H9 (cell line): ENCODE results near the gene TMBIM6. TPM values are rescaled to one million over a fixed set of nuclear protein-coding genes. Genes with fewer than 3 reads are reported as not detected.

Source experiments
- DNase-seq: peaks from one replicate; pipeline ENCODE4 v3.0.0-alpha.2; 2017
- H2AFZ ChIP-seq: one replicate; pipeline ENCODE4 v1.6.1; 2013; ENCODE audit warnings: mild to moderate bottlenecking, low read length, control low read depth, moderate library complexity
- H2AK5ac ChIP-seq: 2 replicates; pipeline ENCODE4 v1.6.1; 2013; ENCODE audit warnings: low read length, control low read depth, mixed read lengths; ENCODE audit not compliant: insufficient read length
- H2BK120ac ChIP-seq: one replicate; pipeline ENCODE4 v1.6.1; 2013; ENCODE audit warnings: low read depth, mild to moderate bottlenecking, low read length, control low read depth, inconsistent platforms; ENCODE audit not compliant: poor library complexity, severe bottlenecking
- H2BK12ac ChIP-seq: 2 replicates; pipeline ENCODE4 v1.6.1; 2013; ENCODE audit warnings: low read length, control low read depth, mixed read lengths, low read depth; ENCODE audit not compliant: insufficient read length
- H2BK15ac ChIP-seq: 2 replicates; pipeline ENCODE4 v1.6.1; 2013; ENCODE audit warnings: low read depth, low read length, control low read depth
- H2BK20ac ChIP-seq: one replicate; pipeline ENCODE4 v1.6.1; 2013; ENCODE audit warnings: low read depth, mild to moderate bottlenecking, low read length, control low read depth, inconsistent platforms; ENCODE audit not compliant: poor library complexity, severe bottlenecking
- H2BK5ac ChIP-seq: 2 replicates; pipeline ENCODE4 v1.6.1; 2013; ENCODE audit warnings: low read length, control low read depth, mixed read lengths; ENCODE audit not compliant: insufficient read length
- H3K14ac ChIP-seq: 2 replicates; pipeline ENCODE4 v1.6.1; 2013; ENCODE audit warnings: low read length, control low read depth; ENCODE audit not compliant: insufficient read depth
- H3K18ac ChIP-seq: 2 replicates; pipeline ENCODE4 v1.6.1; 2013; ENCODE audit warnings: low read depth, mild to moderate bottlenecking, mixed read lengths, low read length, control low read depth; ENCODE audit not compliant: insufficient read length
- H3K23ac ChIP-seq: 2 replicates; pipeline ENCODE4 v1.6.1; 2013; ENCODE audit warnings: low read length, control low read depth, mixed read lengths, low read depth; ENCODE audit not compliant: insufficient read length
- H3K23me2 ChIP-seq: 2 replicates; pipeline ENCODE4 v1.6.1; 2013; ENCODE audit warnings: low read depth, mild to moderate bottlenecking, mixed read lengths, low read length, control low read depth; ENCODE audit not compliant: insufficient read length, poor library complexity, severe bottlenecking
- H3K27ac ChIP-seq: 2 replicates; pipeline ENCODE4 v1.5.1; 2013; ENCODE audit warnings: low read length, control low read depth, mixed read lengths, low read depth; ENCODE audit not compliant: insufficient read length
- H3K27me3 ChIP-seq: 2 replicates; pipeline ENCODE4 v1.6.1; 2013; ENCODE audit warnings: low read length, control low read depth, inconsistent platforms; ENCODE audit not compliant: insufficient read depth
- H3K4ac ChIP-seq: 2 replicates; pipeline ENCODE4 v1.6.1; 2013; ENCODE audit warnings: low read depth, mild to moderate bottlenecking, control low read depth, inconsistent platforms, low read length, moderate library complexity
- H3K4me1 ChIP-seq: 2 replicates; pipeline ENCODE4 v1.6.1; 2013; ENCODE audit warnings: low read length, control low read depth, inconsistent platforms; ENCODE audit not compliant: insufficient read depth
- H3K4me2 ChIP-seq: 2 replicates; pipeline ENCODE4 v1.6.1; 2013; ENCODE audit warnings: low read length, control low read depth, mixed read lengths; ENCODE audit not compliant: insufficient read length, insufficient read depth
- H3K56ac ChIP-seq: 2 replicates; pipeline ENCODE4 v1.6.1; 2013; ENCODE audit warnings: low read depth, mild to moderate bottlenecking, mixed read lengths, low read length, control low read depth; ENCODE audit not compliant: insufficient read length
- H3K79me1 ChIP-seq: 2 replicates; pipeline ENCODE4 v1.6.1; 2013; ENCODE audit warnings: low read depth, mild to moderate bottlenecking, moderate library complexity, low read length, control low read depth, inconsistent platforms; ENCODE audit not compliant: insufficient read depth, poor library complexity, severe bottlenecking
- H3K79me2 ChIP-seq: 2 replicates; pipeline ENCODE4 v1.6.1; 2013; ENCODE audit warnings: low read length, control low read depth, inconsistent platforms; ENCODE audit not compliant: insufficient read depth
- H3K9ac ChIP-seq: 2 replicates; pipeline ENCODE4 v1.6.1; 2013; ENCODE audit warnings: low read length, control low read depth, mixed read lengths; ENCODE audit not compliant: insufficient read length; ENCODE audit errors: extremely low read depth
- H3K9me3 ChIP-seq: one replicate; pipeline ENCODE4 v1.6.1; 2013; ENCODE audit warnings: low read depth, low read length, inconsistent platforms; ENCODE audit not compliant: control insufficient read depth
- H3T11ph ChIP-seq: one replicate; pipeline ENCODE4 v1.6.1; 2013; ENCODE audit warnings: mild to moderate bottlenecking, low read length, control low read depth, inconsistent platforms
- H4K20me1 ChIP-seq: one replicate; pipeline ENCODE4 v1.6.1; 2013; ENCODE audit not compliant: control insufficient read depth, insufficient read length, insufficient read depth
- H4K5ac ChIP-seq: 2 replicates; pipeline ENCODE4 v1.6.1; 2013; ENCODE audit warnings: low read depth, mild to moderate bottlenecking, mixed read lengths, low read length, control low read depth; ENCODE audit not compliant: insufficient read length
- H4K8ac ChIP-seq: replicated peaks from 2 replicates; pipeline ENCODE4 v1.6.1; 2013; ENCODE audit warnings: low read length, control low read depth, mixed read lengths, low read depth; ENCODE audit not compliant: insufficient read length
- H4K91ac ChIP-seq: 2 replicates; pipeline ENCODE4 v1.6.1; 2013; ENCODE audit warnings: low read depth, mild to moderate bottlenecking, moderate library complexity, mixed read lengths, low read length, control low read depth; ENCODE audit not compliant: insufficient read length
- H3K27ac Mint-ChIP-seq, 3 experiments: 2 replicates in 2 of 3; 3 replicates in 1 of 3; pipeline ENCODE4 v1.8.0; 2020 to 2021; ENCODE audit warnings: mixed read lengths in 3 of 3, mild to moderate bottlenecking in 1 of 3, moderate library complexity in 1 of 3
- H3K27me3 Mint-ChIP-seq: 2 replicates; pipeline ENCODE4 v1.8.0; 2021; ENCODE audit warnings: low read depth, mild to moderate bottlenecking, moderate library complexity, mixed read lengths
- H3K36me3 Mint-ChIP-seq, 3 experiments: 2 replicates in 2 of 3; 3 replicates in 1 of 3; pipeline ENCODE4 v1.8.0; 2020 to 2021; ENCODE audit warnings: low read depth in 3 of 3, mixed read lengths in 3 of 3; ENCODE audit not compliant: insufficient read depth in 1 of 3
- H3K4me1 Mint-ChIP-seq, 2 experiments: 2 replicates each; pipeline ENCODE4 v1.8.0; 2020; ENCODE audit warnings: mixed read lengths in 2 of 2
- H3K4me3 Mint-ChIP-seq, 2 experiments: 2 replicates in 1 of 2; 3 replicates in 1 of 2; pipeline ENCODE4 v1.8.0; 2020 to 2021; ENCODE audit warnings: mild to moderate bottlenecking in 2 of 2, mixed read lengths in 2 of 2, moderate library complexity in 1 of 2
- H3K9me3 Mint-ChIP-seq, 2 experiments: 2 replicates in 1 of 2; 3 replicates in 1 of 2; pipeline ENCODE4 v1.8.0; 2020; ENCODE audit warnings: mild to moderate bottlenecking in 2 of 2, mixed read lengths in 2 of 2, moderate library complexity in 1 of 2
- WGBS: extraction: QIAGEN DNeasy Blood & Tissue Kit; methylation state at CpG from one replicate; pipeline ENCODE4 v1.1.7; 2013; ENCODE audit warnings: missing lambda C conversion rate, low lambda C conversion rate, mixed read lengths; ENCODE audit not compliant: insufficient read length; ENCODE audit errors: extremely low coverage; 5-methylcytosine and 5-hydroxymethylcytosine counted together
- total RNA-seq: library from RNA; stranded (reverse); gene quantifications from 2 replicates; pipeline ENCODE4 v1.2.1, GENCODE V29; 2021
- TF ChIP-seq, protein P1 (sequence below): fragments of 200-600 bp; sonication (generic); conservative IDR thresholded peaks from 3 replicates; pipeline ENCODE4 v1.8.0; 2021; ENCODE audit warnings: antibody characterized with exemption, mild to moderate bottlenecking

Gene TMBIM6
- total RNA-seq, 1 experiment from 2014 or later = 362 TPM

DNA sequence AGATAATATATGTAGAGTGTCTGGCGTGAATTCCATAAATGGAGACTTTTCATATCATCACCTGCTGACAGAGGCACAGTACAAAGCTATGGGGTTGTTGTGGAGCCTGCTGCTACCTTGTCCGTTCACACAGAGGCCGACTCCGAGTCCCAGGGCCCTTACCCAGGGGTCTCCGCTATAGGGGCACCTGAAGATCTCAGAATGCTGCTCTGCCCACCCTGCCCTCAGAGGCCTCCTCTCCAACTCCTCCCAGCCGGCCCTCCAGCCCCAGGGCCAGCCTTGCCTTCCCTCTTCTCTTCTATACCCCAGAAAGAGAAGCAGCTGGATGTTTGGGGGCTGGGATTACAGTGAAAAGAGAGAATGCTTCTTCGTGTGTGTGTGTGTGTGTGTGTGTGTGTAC lies 65.5 kb downstream of the TMBIM6 start:
- DNase-seq = no peak
- Histone ChIP-seq H4K5ac (no peak overlapping the region), H2AFZ (no peak overlapping the region), H2BK20ac (no peak overlapping the region), H3K9me3 (no peaks in the 10 kb centered on the region), H2BK120ac (no peak overlapping the region), H3K9ac (no peak overlapping the region), H3K56ac (no peak overlapping the region), H2BK12ac (no peak overlapping the region), H3K18ac (no peak overlapping the region), H2AK5ac (no peak overlapping the region), H3K14ac (no peak overlapping the region), H3K79me2 (no peaks in the 10 kb centered on the region), H4K8ac (no peak overlapping the region), H3T11ph (no peak overlapping the region), H3K79me1 (no peaks in the 10 kb centered on the region), H3K27me3 (no peaks in the 10 kb centered on the region), H3K4ac (no peak overlapping the region), H3K4me1 (peaks cover 14% of the 10 kb centered on the region; the same call in 1 of the 2 replicates), H2BK5ac (no peak overlapping the region), H3K27ac (no peak overlapping the region), H2BK15ac (no peak overlapping the region), H3K4me2 (no peak overlapping the region), H4K20me1 (no peaks in the 10 kb centered on the region), H3K23me2 (no peaks in the 10 kb centered on the region), H3K23ac (no peak overlapping the region), H4K91ac (no peak overlapping the region)
- Mint-ChIP-seq H3K4me3 (no peak overlapping the region), H3K27ac (peak overlapping the region in 1 of 3 experiments; percentile 58; a peak in 2 of 7 replicates), H3K9me3 (no peaks in the 10 kb centered on the region; a peak in 1 of 5 replicates), H3K4me1 (peaks cover 26 to 49% of the 10 kb centered on the region in 2 experiments), H3K36me3 (peaks cover 1 to 27% (median 21%) of the 10 kb centered on the region in 3 experiments; a peak in 6 of 7 replicates), H3K27me3 (no peaks in the 10 kb centered on the region)
- no CpG with 5 or more reads among the region's 7 CpGs for WGBS
- TF ChIP-seq, protein P1, sequence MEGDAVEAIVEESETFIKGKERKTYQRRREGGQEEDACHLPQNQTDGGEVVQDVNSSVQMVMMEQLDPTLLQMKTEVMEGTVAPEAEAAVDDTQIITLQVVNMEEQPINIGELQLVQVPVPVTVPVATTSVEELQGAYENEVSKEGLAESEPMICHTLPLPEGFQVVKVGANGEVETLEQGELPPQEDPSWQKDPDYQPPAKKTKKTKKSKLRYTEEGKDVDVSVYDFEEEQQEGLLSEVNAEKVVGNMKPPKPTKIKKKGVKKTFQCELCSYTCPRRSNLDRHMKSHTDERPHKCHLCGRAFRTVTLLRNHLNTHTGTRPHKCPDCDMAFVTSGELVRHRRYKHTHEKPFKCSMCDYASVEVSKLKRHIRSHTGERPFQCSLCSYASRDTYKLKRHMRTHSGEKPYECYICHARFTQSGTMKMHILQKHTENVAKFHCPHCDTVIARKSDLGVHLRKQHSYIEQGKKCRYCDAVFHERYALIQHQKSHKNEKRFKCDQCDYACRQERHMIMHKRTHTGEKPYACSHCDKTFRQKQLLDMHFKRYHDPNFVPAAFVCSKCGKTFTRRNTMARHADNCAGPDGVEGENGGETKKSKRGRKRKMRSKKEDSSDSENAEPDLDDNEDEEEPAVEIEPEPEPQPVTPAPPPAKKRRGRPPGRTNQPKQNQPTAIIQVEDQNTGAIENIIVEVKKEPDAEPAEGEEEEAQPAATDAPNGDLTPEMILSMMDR = no peak
